Measurements from ENCODE around the gene MEGF11. TPM values are rescaled to one million over a fixed set of nuclear protein-coding genes. Genes with fewer than 3 reads are reported as not detected.

The MEGF11 gene
- total RNA-seq, 1 donor from 2014 or later, result 0.60 TPM

DNA sequence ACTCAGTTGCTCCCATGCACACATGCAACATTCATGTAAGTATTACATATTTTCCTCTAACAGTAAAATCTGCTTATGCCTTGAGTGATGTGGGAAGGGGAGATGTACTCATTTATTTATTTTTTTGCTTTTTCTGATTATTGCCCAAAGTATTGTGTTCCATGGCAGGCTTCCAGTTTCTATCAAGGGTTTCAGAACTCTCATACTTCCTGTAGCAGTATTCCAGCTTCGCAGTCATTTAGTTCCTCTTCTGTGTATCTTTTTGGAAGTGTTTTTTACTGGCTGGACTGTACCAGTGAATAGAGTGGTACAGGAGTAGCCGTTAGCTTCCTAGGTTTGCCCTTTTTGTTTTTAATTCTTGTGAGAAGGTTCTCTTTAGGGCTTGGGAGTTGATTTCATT lies 357.3 kb downstream of the MEGF11 start:
- Mint-ChIP-seq H3K36me3 (ENCODE audit: insufficient read depth) (peaks cover 13% of the 10 kb centered on the region), H3K4me3 (ENCODE audit: low read depth) (no peak overlapping the region), H3K9me3 (ENCODE audit: low read depth) (no peaks in the 10 kb centered on the region), H3K27ac (no peak overlapping the region), H3K4me1 (ENCODE audit: low read depth) (no peaks in the 10 kb centered on the region), H3K27me3 (no peaks in the 10 kb centered on the region)
- no peak for TF ChIP-seq CTCF (IDR thresholded peaks at IDR 0.05; ENCODE audit: unreplicated experiment)
- DNase-seq (ENCODE audit: low spot score, unreplicated experiment), result no peak

GRCh38 chr15:65893060-65893459 lies 360.5 kb downstream of the MEGF11 start:
- no peak for DNase-seq (ENCODE audit: low spot score, unreplicated experiment)
- no peak for TF ChIP-seq CTCF (IDR thresholded peaks at IDR 0.05; ENCODE audit: unreplicated experiment)
- H3K36me3 Mint-ChIP-seq (ENCODE audit: insufficient read depth), result peaks cover 5% of the 10 kb centered on the region

DNA sequence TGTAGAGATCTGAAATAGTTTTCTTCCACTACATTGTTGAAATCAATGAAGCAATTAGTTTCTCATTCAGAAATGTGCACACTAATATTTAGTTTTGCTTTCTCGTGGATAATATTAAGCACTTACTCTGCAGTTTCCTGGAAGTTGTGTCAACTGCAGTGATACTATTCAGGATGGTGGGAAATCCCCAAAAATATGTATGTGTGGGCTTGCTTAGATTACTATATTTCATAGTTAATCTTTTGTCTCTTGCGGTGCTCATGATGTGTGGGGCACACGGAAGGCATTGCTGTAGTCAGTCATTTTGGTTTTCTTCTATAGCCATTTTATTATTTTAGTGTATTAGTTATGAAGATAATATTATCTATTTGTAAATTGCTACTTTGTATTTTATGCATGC lies 364.6 kb downstream of the MEGF11 start:
- Mint-ChIP-seq H3K4me3 (ENCODE audit: low read depth) (no peak overlapping the region), H3K36me3 (ENCODE audit: insufficient read depth) (peaks cover 19% of the 10 kb centered on the region), H3K4me1 (ENCODE audit: low read depth) (peaks cover 6% of the 10 kb centered on the region), H3K27me3 (no peaks in the 10 kb centered on the region), H3K9me3 (ENCODE audit: low read depth) (no peaks in the 10 kb centered on the region), H3K27ac (no peak overlapping the region)
- no peak for TF ChIP-seq CTCF (IDR thresholded peaks at IDR 0.05; ENCODE audit: unreplicated experiment)
- DNase-seq (ENCODE audit: low spot score, unreplicated experiment), result no peak

More at GRCh38 chr15:65893060-65893459, 360.5 kb downstream of the MEGF11 start:
- no peaks in the 10 kb centered on the region for H3K9me3 Mint-ChIP-seq (ENCODE audit: low read depth)
- no peak overlapping the region for H3K4me3 Mint-ChIP-seq (ENCODE audit: low read depth)
- H3K27me3 Mint-ChIP-seq, result no peaks in the 10 kb centered on the region
- H3K4me1 Mint-ChIP-seq (ENCODE audit: low read depth), result no peaks in the 10 kb centered on the region
- no peak overlapping the region for H3K27ac Mint-ChIP-seq

- Mint-ChIP-seq H3K27ac (no peak overlapping the region), H3K4me1 (ENCODE audit: low read depth) (peaks cover 6% of the 10 kb centered on the region), H3K36me3 (ENCODE audit: insufficient read depth) (peaks cover 29% of the 10 kb centered on the region), H3K27me3 (no peaks in the 10 kb centered on the region), H3K9me3 (ENCODE audit: low read depth) (no peaks in the 10 kb centered on the region), H3K4me3 (ENCODE audit: low read depth) (no peak overlapping the region)
- DNase-seq (ENCODE audit: low spot score, unreplicated experiment), result no peak
- TF ChIP-seq CTCF (IDR thresholded peaks at IDR 0.05; ENCODE audit: unreplicated experiment), result no peak
These were observed 366.0 kb downstream of the MEGF11 start for GRCh38 chr15:65887565-65887964.

GRCh38 chr15:65885668-65886218 lies 367.8 kb downstream of the MEGF11 start:
- TF ChIP-seq CTCF (IDR thresholded peaks at IDR 0.05; ENCODE audit: unreplicated experiment), result no peak
- peaks cover 6% of the 10 kb centered on the region for H3K4me1 Mint-ChIP-seq (ENCODE audit: low read depth)
- DNase-seq (ENCODE audit: low spot score, unreplicated experiment), result no peak
- peak overlapping the region; percentile 82 for H3K27ac Mint-ChIP-seq
- no peaks in the 10 kb centered on the region for H3K27me3 Mint-ChIP-seq
- H3K9me3 Mint-ChIP-seq (ENCODE audit: low read depth), result no peaks in the 10 kb centered on the region
- H3K36me3 Mint-ChIP-seq (ENCODE audit: insufficient read depth), result peaks cover 29% of the 10 kb centered on the region
- no peak overlapping the region for H3K4me3 Mint-ChIP-seq (ENCODE audit: low read depth)
